Activated CD8-positive, alpha-beta memory T cell treated with anti-CD3 and anti-CD28 coated beads for 24 hours (primary cell): ENCODE results near the gene FER.
"Not testable (repeated sequence)": the region's sequence is repeated elsewhere in the genome, so short reads cannot be mapped to it uniquely, and the experiment has no call there.

Experiments
- DNase-seq: peaks from one replicate; pipeline ENCODE4 v3.0.0-alpha.2; 2020

FER gene

DNA sequence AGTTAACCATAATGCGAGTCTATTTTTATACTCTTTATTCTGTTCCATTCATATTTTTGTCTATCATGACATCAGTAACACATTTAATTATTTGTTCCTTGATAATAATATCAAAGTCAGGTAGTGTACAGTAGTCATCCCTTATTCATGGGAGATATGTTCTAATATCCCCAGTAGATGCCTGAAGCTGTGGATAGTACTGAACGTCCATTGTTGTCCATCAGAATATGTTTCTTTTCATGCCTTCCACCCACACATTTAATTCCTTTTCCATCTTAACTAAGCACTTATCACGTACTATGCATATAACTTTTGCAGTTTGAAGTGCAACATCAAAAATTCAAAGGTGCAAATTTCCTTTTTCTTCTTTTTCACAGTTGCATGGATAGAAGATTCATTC is 53.6 kb downstream of the FER start:
- no peak for DNase-seq

DNA sequence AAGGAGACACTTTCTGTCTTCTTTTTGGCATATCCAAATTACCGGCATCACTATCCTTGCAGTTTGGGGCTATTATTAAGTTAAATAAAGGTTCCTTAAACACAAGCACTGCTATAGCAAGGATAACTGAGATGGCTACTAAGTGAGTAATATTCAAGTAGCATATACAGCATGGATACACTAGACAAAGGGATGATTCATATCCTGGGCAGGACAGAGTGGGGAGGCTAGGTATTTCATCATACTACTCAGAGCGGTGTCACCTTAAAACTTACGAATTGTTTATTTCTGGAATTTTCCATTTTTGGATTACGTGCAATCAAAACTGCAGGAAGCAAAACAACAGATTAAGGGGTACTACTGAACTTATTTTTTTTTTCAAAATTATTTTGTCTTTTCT is 54.1 kb downstream of the FER start:
- no peak for DNase-seq

DNA sequence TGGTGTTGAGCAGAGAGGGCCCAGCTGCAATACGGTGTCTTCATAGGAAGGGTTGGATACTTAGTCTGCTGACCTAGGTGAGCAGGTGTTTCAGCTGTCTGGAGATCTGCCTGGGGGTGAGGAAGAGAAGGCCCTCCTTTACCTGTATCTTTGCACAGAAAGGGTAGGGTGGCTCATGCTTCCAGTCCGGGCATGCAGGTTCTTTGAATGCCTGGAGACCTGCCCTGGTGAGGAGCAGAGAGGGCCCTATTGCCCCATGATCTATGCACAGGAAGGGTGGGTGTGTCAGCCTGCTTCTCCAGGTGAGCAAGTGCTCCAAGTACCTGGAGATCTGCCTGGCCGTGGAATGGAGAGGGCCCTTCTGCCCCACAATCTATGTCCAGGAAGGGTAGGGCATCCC is 63.0 kb downstream of the FER start:
- no peak for DNase-seq

DNA sequence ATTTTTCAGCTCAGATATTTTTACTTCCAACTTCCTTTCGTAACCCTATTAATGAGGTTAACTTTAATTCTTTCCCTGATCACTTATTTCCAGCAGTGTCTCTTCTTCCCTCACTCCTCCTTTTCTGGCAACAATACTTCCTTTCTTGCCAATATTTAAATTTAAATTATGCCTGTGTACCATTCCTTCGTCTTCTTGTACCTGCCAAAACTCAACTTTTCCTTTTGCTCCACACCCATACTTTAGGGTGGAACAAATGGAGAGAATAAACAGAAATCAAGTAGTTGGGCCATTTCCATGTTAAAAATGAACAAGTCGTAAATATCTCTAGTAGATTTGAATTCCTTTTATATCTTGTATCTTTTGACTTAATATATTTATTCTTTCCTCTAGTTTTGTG is 66.0 kb downstream of the FER start:
- DNase-seq = no peak

DNA sequence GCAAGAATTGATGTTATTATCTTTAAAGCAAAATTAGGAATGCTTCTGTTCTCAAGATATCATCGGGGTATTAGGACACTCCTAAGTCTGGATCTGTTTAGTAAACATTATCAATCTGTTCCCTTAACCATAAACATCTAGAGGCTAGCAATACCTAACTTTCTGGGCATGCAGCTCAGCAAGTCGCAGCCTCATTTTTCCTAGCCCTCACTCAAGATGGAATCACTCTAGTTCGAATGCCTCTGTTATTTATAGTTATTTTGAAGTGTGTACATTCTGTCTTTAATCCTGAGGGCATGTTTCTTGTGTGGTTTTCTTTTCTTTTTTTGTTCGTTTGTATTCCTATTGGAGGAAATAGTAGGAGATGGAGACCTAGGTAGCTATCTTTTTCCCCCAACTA is 66.9 kb downstream of the FER start:
- DNase-seq = no peak

DNA sequence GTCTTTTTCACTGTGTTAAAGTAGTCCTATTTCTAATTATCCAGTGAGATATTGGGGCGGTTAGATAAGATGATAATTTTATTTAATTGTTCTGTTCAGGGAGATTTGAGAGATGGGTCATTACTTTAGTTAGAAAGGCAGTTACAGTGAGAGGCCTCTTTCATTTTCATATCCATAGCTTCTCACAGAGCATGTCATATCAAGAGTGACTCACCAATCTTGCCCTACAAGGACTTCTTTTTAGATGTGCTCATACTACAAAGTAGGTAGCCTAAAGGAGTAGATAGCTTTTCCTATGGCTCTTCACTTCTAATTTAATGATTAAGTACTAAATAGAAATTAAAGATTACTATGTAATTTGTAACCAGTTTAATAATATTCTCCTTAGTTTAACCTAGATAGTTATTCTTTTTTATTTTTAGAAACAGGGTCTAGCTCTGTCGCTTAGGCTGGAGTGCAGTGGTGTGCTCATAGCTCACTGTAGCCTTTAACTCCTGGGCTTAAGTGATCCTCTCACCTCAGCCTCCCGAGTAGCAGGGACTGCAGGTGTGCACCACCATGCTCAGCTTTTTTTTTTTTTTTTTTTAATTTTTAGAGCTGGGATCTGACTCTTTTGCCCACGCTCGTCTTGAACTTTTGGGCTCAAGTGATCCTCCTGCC is 71.0 kb downstream of the FER start:
- DNase-seq = no peak

DNA sequence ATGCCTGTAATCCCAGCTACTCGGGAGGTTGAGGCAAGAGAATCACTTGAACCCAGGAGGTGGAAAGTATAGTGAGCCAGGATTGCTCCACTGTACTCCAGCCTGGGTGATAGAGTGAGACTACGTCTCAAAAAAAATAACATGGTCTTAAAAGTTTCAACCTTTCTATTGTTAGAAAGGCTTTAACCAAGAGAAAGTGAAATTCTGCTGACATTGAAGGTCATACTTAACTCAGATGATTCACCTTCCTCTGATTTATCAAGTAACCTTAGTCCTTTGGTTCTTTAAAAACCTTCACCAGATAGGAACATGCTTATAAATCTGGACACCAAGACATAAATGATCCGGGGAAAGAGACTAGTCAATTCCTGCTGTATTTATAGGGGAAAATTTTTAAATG is 73.3 kb downstream of the FER start:
- DNase-seq = no peak

DNA sequence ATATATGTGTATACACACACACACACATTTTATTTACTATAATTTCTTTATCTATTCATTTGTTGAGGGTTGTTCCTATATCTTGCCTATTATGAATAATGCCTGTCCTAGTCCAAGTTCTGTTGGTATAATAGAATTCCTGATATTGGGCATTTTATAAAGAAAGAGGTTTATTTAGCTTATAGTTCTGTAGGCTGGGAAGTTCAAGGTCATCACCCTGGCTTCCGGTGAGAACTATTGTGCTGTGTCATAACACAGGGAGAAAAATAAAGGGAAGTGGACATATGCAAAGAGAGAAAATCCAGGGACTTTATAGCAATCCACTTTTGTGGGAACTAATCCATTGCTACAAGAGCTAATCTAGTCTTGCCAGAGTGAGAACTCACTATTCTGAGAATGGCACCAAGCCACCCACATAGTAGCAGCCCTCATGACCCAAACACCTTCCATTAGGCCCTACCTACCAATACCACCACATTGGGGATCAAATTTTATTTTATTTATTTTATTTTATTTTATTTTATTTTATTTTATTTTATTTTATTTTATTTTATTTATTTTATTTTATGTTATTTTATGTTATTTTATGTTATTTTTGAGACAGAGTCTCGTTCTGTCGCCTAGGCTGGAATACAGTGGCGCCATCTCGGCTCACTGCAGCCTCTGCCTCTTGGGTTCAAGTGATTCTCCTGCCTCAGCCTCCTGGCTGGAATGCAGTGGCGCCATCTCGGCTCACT is 74.7 kb downstream of the FER start:
- DNase-seq = no peak

DNA sequence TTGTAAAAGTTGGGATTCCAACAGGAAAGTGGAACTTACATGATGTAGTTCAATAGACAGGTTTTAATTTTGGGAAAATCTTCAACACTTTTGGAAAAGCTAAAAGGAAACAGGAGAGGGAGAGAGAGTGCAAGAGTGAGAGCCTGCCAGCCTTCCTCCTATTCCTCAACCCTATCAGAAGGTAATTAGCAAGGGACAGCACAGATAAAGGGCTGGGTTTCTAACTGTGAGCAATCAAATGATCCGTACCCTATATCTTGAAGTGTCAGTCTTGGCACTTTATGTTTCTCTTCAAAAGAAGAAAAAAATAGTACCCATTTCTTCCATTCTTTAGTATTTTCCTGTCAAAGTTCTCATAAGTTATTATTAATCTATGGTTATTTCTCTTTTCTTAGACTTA is 79.4 kb downstream of the FER start:
- no peak for DNase-seq

DNA sequence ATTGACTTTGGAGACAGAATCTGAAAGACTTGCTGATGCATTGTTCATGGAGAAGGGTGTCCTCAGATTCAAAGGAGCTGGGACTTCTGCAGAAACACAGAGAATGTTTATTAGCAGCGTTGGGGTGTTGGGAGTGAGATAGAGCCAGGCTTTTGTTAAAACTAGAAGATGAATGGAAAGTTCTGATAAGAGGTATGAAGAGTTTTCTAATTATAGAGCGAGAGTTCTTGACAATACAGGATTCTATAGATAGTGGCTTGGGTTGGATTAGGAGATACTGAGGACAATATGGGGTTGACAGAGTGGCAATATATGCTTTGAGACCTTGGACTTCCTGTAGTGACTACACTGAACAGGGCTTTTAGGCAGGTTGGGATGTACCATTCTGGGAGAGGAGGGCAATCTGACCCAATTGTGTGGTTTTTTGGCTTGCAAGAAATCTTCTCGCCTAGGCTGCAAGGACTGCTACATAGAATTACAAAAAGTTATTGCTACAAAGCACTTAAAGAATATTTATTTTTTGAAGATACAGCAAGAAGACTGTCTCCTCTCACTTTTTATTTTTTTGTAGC is 83.1 kb downstream of the FER start:
- no peak for DNase-seq

DNA sequence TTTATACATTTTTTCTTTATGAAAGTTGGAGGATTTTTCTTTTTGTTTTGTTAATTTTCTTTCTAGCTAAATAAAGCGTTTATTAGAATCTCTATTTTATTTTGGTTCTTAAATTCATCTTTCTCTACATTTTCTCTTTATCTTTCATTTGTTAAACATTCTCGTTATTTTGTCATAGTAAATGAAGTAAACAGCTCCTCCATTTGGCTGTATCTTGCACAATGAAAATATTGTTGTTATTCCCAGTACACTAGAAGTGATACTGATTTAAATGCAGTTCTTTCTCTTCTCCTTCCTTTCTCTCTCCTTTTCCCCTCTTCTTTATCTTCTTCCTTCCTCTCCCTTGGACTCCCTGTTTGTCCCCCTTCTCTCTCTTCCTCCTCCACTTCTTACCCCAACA is 88.8 kb downstream of the FER start:
- no peak for DNase-seq

DNA sequence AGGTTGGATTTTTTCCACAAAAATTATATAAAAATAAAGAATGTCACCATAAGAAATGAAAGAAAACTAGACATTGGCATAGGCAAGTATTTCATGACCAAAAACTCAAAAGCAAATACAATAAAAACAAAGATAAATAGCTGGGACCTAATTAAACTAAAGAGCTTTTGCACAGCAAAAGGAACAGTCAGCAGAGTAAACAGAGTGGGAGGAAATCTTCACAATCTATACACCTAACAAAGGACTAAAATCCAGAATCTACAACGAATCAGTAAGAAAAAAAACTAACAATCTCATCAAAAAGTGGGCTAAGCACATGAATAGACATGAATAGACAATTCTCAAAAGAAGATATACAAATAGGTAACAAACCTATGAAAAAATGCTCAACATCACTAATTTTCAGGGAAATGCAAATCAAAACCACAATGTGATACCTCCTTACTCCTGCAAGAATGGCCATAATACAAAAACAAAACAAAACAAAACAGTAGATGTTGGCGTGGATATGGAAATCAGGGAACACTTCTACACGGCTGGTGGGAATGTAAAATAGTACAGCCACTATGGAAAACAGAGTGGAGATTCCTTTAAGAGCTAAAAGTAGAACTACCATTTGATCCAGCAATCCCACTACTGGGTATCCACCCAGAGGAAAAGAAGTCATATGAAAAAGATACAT is 94.7 kb downstream of the FER start:
- not testable (repeated sequence) for DNase-seq

DNA sequence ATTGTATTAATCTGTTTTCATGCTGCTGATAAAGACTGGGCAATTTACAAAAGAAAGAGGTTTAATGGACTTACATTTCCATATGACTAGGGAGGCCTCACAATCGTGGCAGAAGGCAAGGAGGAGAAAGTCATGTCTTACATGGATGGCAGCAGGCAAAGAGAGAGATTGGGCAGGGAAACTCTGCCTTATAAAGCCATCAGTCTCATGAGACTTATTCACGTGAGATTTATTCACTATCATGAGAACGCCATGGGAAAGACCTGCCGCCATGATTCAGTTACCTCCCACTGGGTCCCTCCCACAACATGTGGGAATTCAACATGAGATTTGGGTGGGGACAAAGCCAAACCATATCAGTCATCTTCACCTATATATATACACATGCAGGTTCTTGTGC is 103.4 kb downstream of the FER start:
- not testable (repeated sequence) for DNase-seq

DNA sequence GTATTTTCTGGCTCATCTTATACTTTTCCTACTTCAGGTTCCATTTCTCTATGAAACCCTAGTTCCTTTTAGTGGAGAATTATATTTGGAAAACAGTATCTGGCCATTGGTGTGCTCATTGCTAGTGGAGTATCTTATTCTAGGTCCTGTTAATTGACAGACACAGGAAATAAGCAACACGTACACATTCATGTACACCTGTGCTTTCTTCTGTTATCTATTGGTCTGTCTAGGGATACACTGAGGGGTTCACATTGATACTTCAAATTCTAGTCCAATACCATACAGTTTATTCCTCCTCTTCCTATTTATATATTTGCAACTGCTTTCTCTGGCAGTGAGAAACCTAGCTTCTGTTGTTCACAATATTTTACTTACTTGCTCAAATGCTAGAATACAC is 110.2 kb downstream of the FER start:
- no peak for DNase-seq

DNA sequence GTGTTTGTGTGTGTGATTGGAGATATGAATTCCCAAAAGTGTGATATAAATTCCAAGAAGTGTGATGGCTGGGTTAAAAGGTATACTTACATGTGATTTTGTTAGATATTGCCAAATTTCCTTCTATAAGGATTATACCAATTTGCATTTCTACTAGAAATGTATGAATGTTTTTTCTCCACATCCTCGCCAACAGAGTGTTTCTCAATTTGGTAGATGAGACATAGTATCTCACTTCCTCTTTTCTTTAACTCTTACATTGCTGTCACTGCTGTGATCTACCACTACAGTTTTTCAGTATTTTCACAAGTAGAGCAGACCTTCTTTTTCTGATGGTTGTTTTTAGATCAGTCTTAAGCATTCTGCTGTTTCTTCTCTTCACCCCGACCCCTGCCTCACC is 111.3 kb downstream of the FER start:
- DNase-seq = no peak

DNA sequence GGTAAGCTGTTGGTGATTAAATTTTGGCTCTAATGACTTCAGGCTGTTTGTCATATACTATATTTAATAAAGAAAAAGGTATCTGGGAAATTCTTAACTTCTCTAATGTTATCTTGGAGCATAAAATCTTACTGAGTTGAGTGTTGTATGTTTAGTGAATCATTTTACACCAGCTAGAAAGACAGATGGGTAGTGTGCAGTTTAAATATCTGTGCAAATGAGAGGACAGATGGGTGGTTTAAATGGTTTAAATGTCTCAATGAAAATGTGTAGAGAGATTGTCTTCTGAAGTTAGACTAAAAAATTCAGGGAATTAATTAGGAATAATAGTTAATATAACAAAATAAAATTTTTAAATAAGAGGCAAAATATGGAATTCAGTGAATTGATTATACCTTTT is 114.5 kb downstream of the FER start:
- no peak for DNase-seq

DNA sequence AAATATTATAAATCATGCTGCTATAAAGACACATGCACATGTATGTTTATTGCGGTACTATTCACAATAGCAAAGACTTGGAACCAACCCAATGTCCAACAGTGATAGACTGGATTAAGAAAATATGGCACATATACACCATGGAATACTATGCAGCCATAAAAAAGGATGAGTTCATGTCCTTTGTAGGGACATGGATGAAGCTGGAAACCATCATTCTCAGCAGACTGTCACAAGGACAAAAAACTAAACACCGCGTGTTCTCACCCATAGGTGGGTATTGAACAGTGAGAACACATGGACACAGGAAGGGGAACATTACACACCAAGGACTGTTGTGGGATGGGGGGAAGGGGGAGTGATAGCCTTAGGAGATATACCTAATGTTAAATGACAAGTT is 118.4 kb downstream of the FER start:
- DNase-seq = not testable (repeated sequence)

DNA sequence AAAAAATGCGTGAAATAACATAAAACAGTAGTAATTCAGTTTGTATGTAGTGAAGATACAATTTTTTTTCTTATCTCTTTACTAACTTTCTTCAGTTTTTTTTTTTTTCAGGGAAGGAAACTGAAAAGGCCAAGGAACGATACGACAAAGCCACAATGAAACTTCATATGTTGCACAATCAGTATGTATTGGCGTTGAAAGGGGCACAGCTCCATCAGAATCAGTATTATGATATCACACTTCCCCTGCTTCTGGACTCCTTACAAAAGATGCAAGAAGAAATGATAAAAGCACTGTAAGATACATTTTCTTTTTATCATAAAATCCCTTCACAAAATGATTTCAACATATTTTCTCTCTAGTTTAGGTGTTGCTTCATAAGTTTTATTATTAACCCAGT is 120.0 kb downstream of the FER start:
- DNase-seq = no peak

DNA sequence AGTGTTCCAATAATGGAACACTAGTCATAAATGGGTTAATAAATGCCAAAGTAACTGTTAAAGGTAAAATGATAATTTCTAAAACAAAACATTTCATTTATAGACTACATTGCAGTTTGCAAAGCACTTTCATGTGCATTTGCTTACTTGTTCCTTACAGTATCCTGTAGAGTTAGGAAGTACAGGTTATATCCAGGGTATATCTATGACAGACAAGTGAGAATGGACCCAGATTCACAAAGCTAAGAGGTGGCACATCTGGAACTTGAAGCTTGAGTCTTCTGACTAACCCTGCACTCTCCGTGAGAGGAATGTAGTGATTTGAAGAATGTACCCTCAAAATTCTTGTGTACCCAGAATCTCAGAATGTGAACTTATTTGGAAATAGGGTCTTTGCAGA is 121.4 kb downstream of the FER start:
- no peak for DNase-seq

DNA sequence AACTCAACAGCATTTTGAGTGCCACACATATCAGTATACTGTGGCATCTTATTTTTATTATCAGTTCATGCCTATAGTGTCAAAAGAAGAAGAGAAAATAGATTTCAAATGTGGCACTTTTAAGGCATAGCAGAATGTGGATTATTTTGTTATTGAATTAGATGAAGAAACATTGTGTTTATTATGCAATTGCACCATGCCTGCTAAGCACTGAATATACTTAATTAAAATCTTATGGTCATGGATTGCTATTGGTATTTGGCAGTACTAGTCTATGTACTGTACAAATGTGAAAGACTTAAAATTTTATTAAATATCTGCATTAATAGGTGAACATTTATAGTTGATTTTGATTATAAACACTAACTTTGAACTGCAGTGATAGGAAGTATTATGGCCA is 128.8 kb downstream of the FER start:
- no peak for DNase-seq

DNA sequence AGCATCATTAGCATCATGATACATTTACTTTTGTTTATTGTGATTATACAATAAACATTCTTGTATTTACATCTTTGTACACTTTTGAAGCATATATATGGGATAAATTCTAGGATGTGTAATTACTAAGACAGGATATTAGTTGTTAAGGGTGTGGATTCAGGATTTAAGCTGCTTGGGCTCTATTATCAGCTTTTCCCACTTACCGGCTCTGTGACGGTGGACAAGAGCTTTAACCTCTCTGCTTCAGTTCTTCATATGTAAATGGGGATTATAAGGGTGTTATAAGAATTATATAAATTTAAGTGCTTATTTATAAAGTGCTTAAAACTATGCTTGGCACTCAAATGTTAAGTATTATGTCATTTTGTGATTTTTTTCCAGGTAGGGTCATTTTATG is 131.1 kb downstream of the FER start:
- DNase-seq = no peak

DNA sequence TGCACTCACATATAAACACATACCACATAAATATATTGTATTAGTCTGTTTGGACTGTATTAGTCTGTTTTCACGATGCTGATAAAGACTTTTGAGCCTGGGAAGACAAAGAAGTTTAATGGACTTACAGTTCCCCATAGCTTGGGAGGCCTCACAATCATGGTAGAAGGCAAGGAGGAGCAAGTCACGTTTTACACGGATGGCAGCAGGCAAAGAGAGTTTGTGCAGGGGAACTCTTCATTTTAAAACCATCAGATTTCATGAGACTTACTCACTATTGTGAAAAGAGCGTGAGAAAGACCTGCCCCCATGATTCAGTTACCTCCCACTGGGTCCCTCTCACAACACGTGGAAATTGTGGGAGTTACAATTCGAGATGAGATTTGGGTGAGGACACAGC is 133.4 kb downstream of the FER start:
- no peak for DNase-seq

DNA sequence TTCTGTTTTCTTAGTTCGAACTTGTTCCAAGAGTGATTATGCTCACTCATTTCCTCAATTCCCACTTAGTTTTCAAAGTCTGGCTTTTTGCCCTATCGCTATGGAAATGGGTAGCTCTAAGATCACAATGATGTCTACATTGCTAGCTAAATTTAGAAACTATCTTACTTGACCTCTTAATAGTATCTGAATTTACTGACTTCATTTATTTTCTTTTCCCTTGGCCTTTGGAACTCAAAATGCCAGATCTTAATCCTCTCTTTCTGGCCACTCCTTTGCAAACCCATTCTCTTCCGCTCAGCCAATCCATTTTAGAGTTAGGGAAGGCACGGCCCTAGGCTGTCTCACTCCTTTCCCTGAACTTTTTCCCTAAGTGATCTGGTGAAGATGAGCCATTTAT is 137.0 kb downstream of the FER start:
- no peak for DNase-seq

DNA sequence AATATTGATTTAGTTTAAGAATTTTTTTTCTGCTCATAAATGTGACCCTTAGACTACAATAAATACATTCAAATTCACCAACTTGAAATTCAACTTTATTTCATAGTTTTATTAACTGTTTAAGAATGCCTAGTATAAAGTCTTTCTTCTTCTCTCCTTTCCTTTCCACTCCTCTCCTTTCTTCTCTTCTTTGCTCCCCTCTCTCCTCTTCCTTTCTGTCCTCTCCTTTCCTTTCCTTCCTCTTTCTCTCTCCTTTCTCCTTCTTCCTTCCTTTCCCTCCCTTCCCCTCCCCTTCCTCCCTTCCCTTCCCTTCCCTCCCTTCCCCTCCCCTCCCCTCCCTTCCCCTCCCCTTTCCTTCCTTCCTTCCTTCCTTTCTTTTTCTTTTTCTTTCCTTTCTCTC is 150.6 kb downstream of the FER start:
- DNase-seq = no peak
